A673 (cell line): ENCODE measurements around the gene SLIT3.

Source experiments
- CTCF ChIP-seq: fragments of 300-800, 200-600 bp; sonication (generic); conservative IDR thresholded peaks from 2 replicates; pipeline ENCODE4 v1.5.1; 2017; ENCODE audit warnings: low read depth, mild to moderate bottlenecking, antibody characterized with exemption, low read length, moderate library complexity, mixed read lengths
- EZH2 ChIP-seq: fragments of 200-600 bp; sonication (generic); IDR thresholded peaks from 2 replicates; pipeline ENCODE4 v1.6.1; 2017; ENCODE audit warnings: borderline replicate concordance, low read depth, mild to moderate bottlenecking, mixed read lengths, antibody characterized with exemption, low read length; ENCODE audit not compliant: poor library complexity, severe bottlenecking

- TF ChIP-seq CTCF (no peak), EZH2 (no peak)
These were observed 20.2 kb downstream of the SLIT3 start for GRCh38 chr5:169280696-169281095.
